ENCODE data around the gene DHX15.
"Not testable (repeated sequence)": the region's sequence is repeated elsewhere in the genome, so short reads cannot be mapped to it uniquely, and the experiment has no call there.

Gene DHX15

DNA sequence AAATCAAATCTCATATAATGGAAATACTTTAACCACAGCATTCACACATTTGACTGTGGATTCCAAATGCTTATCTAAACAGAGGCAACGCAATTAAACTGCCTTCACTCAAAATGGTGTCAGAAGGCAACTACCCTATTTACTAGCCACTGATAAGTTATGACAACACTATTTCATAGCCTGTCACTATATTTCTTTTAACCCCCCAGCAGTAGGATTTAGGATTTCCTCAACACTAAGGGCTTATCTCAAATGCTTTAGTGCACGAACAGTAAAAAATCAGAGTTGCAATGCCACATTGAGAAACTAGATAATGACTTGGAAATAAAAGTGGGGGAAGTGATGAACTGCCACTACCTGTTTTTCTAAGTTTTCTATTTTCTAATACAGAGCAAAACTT, 66.7 kb downstream of the DHX15 start:
- H3K4me1 Mint-ChIP-seq: peaks cover 17% of the 10 kb centered on the region
- DNase-seq (ENCODE audit: low spot score in 2 of 2) (no peak), ATAC-seq (replicated peaks; ENCODE audit: extremely low read depth, poor library complexity, severe bottlenecking) (no peak)
- no peaks in the 10 kb centered on the region for H3K27me3 Mint-ChIP-seq
- H3K9me3 Mint-ChIP-seq: no peaks in the 10 kb centered on the region
- H3K27ac Mint-ChIP-seq (ENCODE audit: low read depth): no peak overlapping the region
- H3K4me3 Mint-ChIP-seq: no peak overlapping the region
- H3K36me3 Mint-ChIP-seq (ENCODE audit: insufficient read depth): peaks cover 5% of the 10 kb centered on the region

DNA sequence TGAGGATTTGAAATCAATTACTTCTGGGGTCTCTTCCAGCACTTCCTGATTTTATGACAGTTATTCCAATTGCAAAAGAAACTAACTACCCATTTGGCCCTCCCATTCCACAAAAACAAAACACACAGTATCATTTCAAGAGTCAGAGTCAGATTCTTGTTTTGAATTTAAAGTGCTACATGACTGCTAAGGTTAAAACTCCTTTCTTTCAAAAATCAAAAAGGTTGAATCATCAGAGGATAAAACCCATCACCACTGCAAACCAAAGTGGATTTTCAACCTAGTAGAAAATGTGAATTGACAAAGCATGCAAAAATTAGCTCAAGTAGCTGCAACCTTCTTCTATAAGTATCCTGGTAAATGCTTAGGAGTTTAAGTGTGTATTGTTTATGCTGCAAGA, 67.4 kb downstream of the DHX15 start:
- Mint-ChIP-seq H3K27me3 (no peaks in the 10 kb centered on the region), H3K4me1 (peaks cover 12% of the 10 kb centered on the region), H3K36me3 (ENCODE audit: insufficient read depth) (peaks cover 5% of the 10 kb centered on the region), H3K27ac (ENCODE audit: low read depth) (no peak overlapping the region), H3K9me3 (no peaks in the 10 kb centered on the region), H3K4me3 (no peak overlapping the region)
- ATAC-seq (replicated peaks; ENCODE audit: extremely low read depth, poor library complexity, severe bottlenecking) (no peak), DNase-seq (ENCODE audit: low spot score in 2 of 2) (no peak)

DNA sequence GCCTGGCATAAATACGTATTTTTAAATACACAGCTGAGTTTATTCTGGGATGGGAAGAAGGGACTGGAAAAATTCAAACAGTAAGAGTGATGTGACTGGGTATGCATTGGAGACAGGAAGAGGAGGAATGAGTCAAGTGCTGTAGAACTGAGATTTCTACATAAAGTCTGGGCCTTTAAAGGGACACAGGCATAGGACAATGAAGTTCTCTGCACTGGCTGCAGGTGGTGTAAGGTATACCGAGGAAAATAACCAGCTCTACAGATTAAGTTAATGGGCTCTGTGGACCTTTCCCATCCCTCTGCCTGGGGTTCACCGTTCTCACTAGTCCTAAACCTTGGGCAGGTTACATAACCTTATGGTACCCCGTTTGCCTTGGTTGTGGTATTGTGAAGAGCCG, 68.7 kb downstream of the DHX15 start:
- Mint-ChIP-seq H3K4me1 (peaks cover 6% of the 10 kb centered on the region), H3K27ac (ENCODE audit: low read depth) (peak overlapping the region; percentile 64), H3K9me3 (no peaks in the 10 kb centered on the region), H3K4me3 (no peak overlapping the region), H3K27me3 (no peaks in the 10 kb centered on the region), H3K36me3 (ENCODE audit: insufficient read depth) (peaks cover 2% of the 10 kb centered on the region)
- DNase-seq (ENCODE audit: low spot score in 2 of 2): no peak
- no peak for ATAC-seq (replicated peaks; ENCODE audit: extremely low read depth, poor library complexity, severe bottlenecking)

DNA sequence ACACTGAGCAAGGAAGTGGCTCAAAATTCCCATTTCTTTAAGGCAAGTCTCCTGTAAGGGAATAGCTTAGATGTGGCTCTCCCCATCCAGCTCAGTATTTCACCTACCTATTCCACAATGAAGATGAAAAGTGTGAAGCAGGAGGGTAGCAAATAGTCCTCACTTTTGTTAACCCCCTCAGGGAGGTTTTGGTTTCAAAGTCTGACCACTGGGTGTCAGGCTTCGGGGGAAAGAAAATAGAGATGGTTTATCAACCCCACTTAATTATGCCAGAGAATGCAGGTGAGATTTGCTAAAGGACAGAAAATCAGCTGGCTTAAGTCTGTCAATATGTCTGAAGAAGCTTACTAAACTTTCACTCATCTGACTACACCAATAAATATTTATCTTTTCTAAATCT, 69.5 kb downstream of the DHX15 start:
- Mint-ChIP-seq H3K4me1 (peaks cover 6% of the 10 kb centered on the region), H3K27me3 (no peaks in the 10 kb centered on the region), H3K27ac (ENCODE audit: low read depth) (no peak overlapping the region), H3K36me3 (ENCODE audit: insufficient read depth) (peaks cover 2% of the 10 kb centered on the region), H3K4me3 (no peak overlapping the region), H3K9me3 (no peaks in the 10 kb centered on the region)
- no peak for DNase-seq (ENCODE audit: low spot score in 2 of 2)
- ATAC-seq (replicated peaks; ENCODE audit: extremely low read depth, poor library complexity, severe bottlenecking): no peak

DNA sequence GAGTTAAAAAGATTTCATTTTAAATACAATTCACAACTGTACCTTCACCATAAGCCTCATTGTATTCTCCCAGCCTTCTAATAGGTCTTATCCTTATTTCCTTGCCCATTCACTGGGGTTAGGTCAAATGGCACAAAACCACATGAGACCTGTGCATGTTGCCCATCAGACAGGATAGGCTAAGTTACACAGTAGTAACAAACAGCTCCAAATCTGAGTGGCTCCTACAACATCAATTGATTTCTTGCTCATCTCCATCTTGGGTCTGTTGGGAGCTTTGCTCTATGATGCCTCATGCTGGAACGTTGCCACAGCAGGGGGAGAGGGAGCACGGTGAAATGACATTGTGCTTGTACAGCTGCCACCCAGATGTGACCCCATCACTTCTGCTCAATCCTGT, 70.6 kb downstream of the DHX15 start:
- Mint-ChIP-seq H3K4me3 (no peak overlapping the region), H3K27ac (ENCODE audit: low read depth) (no peak overlapping the region), H3K27me3 (no peaks in the 10 kb centered on the region), H3K9me3 (no peaks in the 10 kb centered on the region), H3K36me3 (ENCODE audit: insufficient read depth) (peaks cover 2% of the 10 kb centered on the region), H3K4me1 (peaks cover 6% of the 10 kb centered on the region)
- DNase-seq (ENCODE audit: low spot score in 2 of 2) (no peak), ATAC-seq (replicated peaks; ENCODE audit: extremely low read depth, poor library complexity, severe bottlenecking) (no peak)

DNA sequence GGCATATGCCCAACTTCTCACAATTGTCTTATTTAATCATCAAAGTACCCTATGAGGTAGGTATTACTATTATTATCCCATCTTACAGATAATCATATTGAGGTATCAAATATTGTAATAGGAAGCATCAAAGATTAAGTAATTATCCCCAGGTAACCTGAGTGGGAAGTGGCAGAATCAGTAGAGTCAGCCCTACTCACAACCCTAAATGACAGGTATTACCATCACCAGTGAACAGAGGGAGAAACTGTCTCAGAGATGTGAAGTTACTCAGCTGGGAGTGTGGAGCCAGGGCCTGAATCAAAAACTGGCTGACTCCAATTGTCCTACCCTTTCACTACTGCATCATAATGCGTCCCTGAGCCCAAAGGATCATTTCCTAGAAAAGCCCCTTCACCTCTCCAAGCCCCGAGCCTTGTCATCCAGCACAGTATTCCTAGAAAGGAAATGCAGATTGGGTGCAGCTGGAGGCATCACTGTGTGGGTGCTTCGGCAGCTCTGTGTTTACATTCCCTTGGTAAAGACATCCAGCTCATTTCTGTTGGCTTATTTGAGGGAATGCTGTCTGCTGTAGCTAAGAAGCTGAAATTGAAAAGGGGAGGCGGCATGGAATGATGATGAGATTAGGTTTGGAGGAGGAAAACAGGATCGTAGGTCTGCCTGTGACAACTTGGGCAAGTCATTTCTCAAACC, 72.8 kb downstream of the DHX15 start:
- DNase-seq (ENCODE audit: low spot score in 2 of 2) (no peak), ATAC-seq (replicated peaks; ENCODE audit: extremely low read depth, poor library complexity, severe bottlenecking) (no peak)
- Mint-ChIP-seq H3K9me3 (no peaks in the 10 kb centered on the region), H3K4me3 (no peak overlapping the region), H3K4me1 (peaks cover 6% of the 10 kb centered on the region), H3K36me3 (ENCODE audit: insufficient read depth) (peaks cover under 1% of the 10 kb centered on the region), H3K27ac (ENCODE audit: low read depth) (no peak overlapping the region), H3K27me3 (no peaks in the 10 kb centered on the region)

DNA sequence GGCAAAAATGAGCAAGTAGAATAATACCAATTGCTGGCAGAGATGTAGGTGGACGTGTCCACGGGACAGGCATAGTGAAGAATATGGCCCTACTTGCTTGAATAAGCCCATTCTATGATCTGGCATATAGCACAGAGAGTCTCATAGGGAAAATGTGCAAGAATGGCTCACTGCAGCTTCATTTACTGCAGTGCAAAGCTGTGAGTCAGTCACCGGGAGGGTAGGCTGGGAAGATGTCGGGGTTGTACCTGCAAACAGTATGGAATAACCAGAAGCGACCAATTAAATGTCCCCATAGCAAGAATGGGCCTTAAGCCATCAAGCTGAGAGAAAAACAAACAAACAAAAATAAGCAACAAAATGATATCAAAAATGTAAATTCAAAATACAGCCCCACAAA, 74.3 kb downstream of the DHX15 start:
- no peaks in the 10 kb centered on the region for H3K4me1 Mint-ChIP-seq
- peaks cover under 1% of the 10 kb centered on the region for H3K27me3 Mint-ChIP-seq
- no peak overlapping the region for H3K4me3 Mint-ChIP-seq
- no peak overlapping the region for H3K27ac Mint-ChIP-seq (ENCODE audit: low read depth)
- no peaks in the 10 kb centered on the region for H3K36me3 Mint-ChIP-seq (ENCODE audit: insufficient read depth)
- ATAC-seq (replicated peaks; ENCODE audit: extremely low read depth, poor library complexity, severe bottlenecking) (no peak), DNase-seq (ENCODE audit: low spot score in 2 of 2) (no peak)
- no peaks in the 10 kb centered on the region for H3K9me3 Mint-ChIP-seq

DNA sequence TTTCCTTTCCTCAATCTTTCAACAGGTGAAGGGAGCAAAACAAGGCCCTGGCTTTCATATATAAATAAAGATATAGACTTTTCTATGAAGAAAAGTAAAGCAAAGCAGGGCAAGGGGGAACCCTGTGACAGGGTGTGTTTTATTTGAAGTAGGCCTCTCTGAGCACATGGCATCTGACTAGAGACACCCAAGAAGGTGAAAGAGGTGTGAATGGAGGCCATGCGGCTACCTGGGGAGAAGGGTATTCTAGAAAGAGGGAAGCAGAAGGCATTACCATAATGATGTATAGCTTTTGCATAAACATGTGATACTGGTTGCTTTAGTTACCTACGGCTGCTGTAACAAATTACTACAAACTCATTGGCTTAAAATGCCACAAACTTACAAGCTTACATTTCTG, 75.8 kb downstream of the DHX15 start:
- no peaks in the 10 kb centered on the region for H3K4me1 Mint-ChIP-seq
- peaks cover 3% of the 10 kb centered on the region for H3K36me3 Mint-ChIP-seq (ENCODE audit: insufficient read depth)
- peaks cover 11% of the 10 kb centered on the region for H3K27me3 Mint-ChIP-seq
- DNase-seq (ENCODE audit: low spot score in 2 of 2): no peak
- no peak for ATAC-seq (replicated peaks; ENCODE audit: extremely low read depth, poor library complexity, severe bottlenecking)
- H3K27ac Mint-ChIP-seq (ENCODE audit: low read depth): no peak overlapping the region
- no peaks in the 10 kb centered on the region for H3K9me3 Mint-ChIP-seq
- no peak overlapping the region for H3K4me3 Mint-ChIP-seq

DNA sequence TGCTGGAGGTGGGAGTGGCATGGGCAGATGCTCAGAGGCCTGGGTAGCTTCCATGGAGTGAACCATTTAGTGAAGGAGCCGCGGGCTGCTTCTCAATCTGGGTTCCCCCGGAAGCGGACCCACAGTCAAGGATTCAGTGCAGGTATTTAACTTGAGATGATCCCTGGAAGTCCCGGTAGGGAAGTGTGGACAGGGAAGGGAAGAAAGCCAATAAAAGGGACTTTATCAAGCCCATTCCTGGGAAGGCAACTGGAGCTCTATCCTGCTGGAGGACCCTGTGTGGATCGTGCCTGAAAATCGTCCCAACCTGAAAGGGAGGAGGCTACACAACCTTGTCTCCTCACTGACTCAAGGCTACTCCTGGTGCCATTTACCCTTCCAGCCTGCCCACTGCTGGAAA, 76.9 kb downstream of the DHX15 start:
- Mint-ChIP-seq H3K4me3 (no peak overlapping the region), H3K27me3 (peaks cover 21% of the 10 kb centered on the region)
- DNase-seq (ENCODE audit: low spot score in 2 of 2): no peak

DNA sequence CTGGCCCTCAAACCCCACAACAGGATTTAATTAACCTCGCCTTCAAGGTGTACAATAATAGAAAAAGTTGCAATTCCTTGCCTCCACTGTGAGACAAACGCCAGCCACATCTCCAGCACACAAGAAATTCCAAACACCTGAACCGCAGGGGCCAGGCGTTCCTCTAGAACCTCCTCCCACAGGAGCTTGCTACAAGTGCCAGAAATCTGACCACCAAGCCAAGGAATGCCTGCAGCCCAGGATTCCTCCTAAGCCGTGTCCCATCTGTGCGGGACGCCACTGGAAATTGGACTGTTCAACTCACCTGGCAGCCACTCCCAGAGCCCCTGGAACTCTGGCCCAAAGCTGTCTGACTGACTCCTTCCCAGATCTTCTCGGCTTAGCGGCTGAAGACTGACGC, 81.3 kb downstream of the DHX15 start:
- not testable (repeated sequence) for H3K4me1 Mint-ChIP-seq; ATAC-seq (replicated peaks; ENCODE audit: extremely low read depth, poor library complexity, severe bottlenecking); H3K4me3 Mint-ChIP-seq; H3K27ac Mint-ChIP-seq (ENCODE audit: low read depth); DNase-seq (ENCODE audit: low spot score in 2 of 2); H3K36me3 Mint-ChIP-seq (ENCODE audit: insufficient read depth); H3K9me3 Mint-ChIP-seq
- H3K27me3 Mint-ChIP-seq: peaks cover 40% of the 10 kb centered on the region

More for the DNA sequence above, 76.9 kb downstream of the DHX15 start:
- Mint-ChIP-seq H3K9me3 (no peaks in the 10 kb centered on the region), H3K36me3 (ENCODE audit: insufficient read depth) (peaks cover 3% of the 10 kb centered on the region), H3K27ac (ENCODE audit: low read depth) (no peak overlapping the region), H3K4me1 (no peaks in the 10 kb centered on the region)
- ATAC-seq (replicated peaks; ENCODE audit: extremely low read depth, poor library complexity, severe bottlenecking): no peak

DNA sequence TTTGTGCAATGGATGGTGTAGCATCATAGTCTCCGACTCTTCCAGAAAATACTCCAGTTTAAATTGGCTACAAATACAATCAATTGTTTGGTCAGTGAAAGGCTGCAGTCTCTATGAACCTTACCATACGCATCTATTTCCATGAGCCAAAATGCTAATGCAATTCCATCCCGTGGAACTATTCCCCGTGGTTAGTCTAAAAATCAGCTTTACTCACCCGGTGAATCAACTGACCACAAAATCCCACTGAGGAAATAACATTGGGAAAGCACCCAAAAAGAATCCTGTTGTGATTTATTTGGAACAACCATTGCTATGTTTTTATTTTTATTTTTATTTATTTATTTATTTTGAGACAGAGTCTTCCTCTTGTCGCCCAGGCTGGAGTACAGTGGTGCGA, 87.1 kb downstream of the DHX15 start:
- Mint-ChIP-seq H3K4me1 (no peaks in the 10 kb centered on the region), H3K27me3 (peaks cover 17% of the 10 kb centered on the region), H3K36me3 (ENCODE audit: insufficient read depth) (no peaks in the 10 kb centered on the region), H3K4me3 (no peak overlapping the region), H3K27ac (ENCODE audit: low read depth) (no peak overlapping the region), H3K9me3 (no peaks in the 10 kb centered on the region)
- no peak for DNase-seq (ENCODE audit: low spot score in 2 of 2)
- no peak for ATAC-seq (replicated peaks; ENCODE audit: extremely low read depth, poor library complexity, severe bottlenecking)

DNA sequence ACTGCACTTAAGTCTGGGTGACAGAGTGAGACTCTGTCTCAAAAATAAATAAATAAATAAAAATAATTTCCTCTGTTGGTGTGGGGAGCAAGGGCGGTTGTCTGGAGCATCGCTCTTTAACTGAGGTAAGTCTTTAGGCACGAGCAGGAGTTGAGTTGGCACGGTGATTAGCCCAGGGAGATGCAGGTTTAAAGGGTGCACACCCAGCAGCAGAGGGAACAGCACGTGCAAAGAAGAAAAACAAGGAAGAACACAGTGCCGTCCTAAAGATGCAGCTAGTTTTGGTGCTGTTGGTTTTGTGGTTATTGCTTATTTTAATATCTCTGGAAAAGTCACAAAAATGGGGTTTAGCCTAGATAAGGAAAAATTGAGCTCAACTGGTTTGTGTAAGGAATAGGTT, 87.8 kb downstream of the DHX15 start:
- Mint-ChIP-seq H3K27me3 (peaks cover 11% of the 10 kb centered on the region), H3K36me3 (ENCODE audit: insufficient read depth) (no peaks in the 10 kb centered on the region), H3K9me3 (no peaks in the 10 kb centered on the region), H3K4me3 (no peak overlapping the region), H3K27ac (ENCODE audit: low read depth) (no peak overlapping the region), H3K4me1 (no peaks in the 10 kb centered on the region)
- ATAC-seq (replicated peaks; ENCODE audit: extremely low read depth, poor library complexity, severe bottlenecking) (no peak), DNase-seq (ENCODE audit: low spot score in 2 of 2) (no peak)

DNA sequence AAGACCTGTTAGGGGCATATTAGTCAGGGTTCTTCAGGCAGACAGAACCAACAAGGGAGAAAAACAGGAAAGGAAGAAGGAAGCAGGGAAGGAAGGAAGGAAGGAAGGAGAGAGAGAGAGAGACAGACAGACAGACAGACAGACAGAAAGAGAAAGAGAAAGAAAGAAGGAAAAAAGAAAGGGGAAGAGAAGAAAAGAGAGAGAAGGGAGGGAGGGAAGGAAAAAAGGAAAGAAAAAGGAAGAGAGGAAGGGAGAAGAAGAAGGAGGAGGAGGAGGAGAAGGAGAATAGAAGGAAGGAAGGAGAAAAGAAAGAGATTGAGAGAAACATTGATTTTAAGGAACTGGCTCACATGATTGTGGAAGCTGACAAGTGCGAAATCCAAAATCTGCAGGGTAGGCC, 89.0 kb downstream of the DHX15 start:
- Mint-ChIP-seq H3K27me3 (no peaks in the 10 kb centered on the region), H3K4me3 (no peak overlapping the region), H3K4me1 (no peaks in the 10 kb centered on the region), H3K36me3 (ENCODE audit: insufficient read depth) (no peaks in the 10 kb centered on the region), H3K9me3 (no peaks in the 10 kb centered on the region), H3K27ac (ENCODE audit: low read depth) (no peak overlapping the region)
- no peak for DNase-seq (ENCODE audit: low spot score in 2 of 2)
- no peak for ATAC-seq (replicated peaks; ENCODE audit: extremely low read depth, poor library complexity, severe bottlenecking)

DNA sequence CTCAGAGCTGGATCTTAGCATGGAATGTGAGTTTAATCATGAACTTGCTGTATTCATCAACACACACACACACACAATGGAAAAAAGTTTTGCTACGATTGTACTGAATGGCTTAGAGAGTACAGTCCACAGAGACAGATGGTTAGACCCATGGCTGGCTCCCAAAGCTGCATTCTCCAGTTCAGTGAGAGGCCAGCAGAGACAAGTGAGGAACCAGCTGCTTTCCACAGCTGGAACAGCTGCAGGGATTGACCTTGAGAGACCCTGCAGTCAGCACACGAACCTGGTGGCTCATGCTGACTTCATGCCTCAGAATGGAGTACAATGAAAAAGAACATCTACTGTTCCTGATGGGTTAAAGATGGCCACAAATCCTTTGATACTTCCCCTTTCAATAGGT, 94.5 kb downstream of the DHX15 start:
- no peak overlapping the region for H3K4me3 Mint-ChIP-seq
- peaks cover 36% of the 10 kb centered on the region for H3K27me3 Mint-ChIP-seq
- H3K9me3 Mint-ChIP-seq: no peaks in the 10 kb centered on the region
- ATAC-seq (replicated peaks; ENCODE audit: extremely low read depth, poor library complexity, severe bottlenecking): no peak
- no peak for DNase-seq (ENCODE audit: low spot score in 2 of 2)
- H3K4me1 Mint-ChIP-seq: no peaks in the 10 kb centered on the region
- H3K36me3 Mint-ChIP-seq (ENCODE audit: insufficient read depth): no peaks in the 10 kb centered on the region
- no peak overlapping the region for H3K27ac Mint-ChIP-seq (ENCODE audit: low read depth)
